Pancreas (tissue), 8 donors: ENCODE data around the gene ZNF287. TPM values are rescaled to one million over a fixed set of nuclear protein-coding genes. Genes with fewer than 3 reads are reported as not detected.

Source experiments
- polyA plus RNA-seq, 2 donors: library from polyadenylated mRNA; stranded (reverse); fragments of 200-250 nt; gene quantifications; one replicate each; pipeline ENCODE4 v1.2.3, GENCODE V29; 2013
- total RNA-seq, 6 donors: library from RNA; stranded (reverse); fragmentation: NEBNext Ultra II Directional in 4 of 6; extraction: Animal tissue kit (Norgen Biotek cat#: 25700) in 4 of 6; gene quantifications; one replicate each; pipeline versions ENCODE4 v1.2.1 to v1.2.4, GENCODE V29; 2021 to 2023
- donor health status: healthy with polysubstance abuse.
- donor health status: DM: no; HTN: no; CAD: no; lungs with moderate emphysema.
- donor health status: DM: no; HTN: no; CAD: no.
- donor health status: Bipolar disorder and iron deficiency.
- donor health status: DM: yes; HTN: yes; CAD: no.
- donor health status: DM: no; HTN: no; CAD: no.
- donor health status: DM: no; HTN: no; CAD: no.
- donor health status: DM: yes; HTN: yes; CAD: no.

The ZNF287 gene
- total and polyA plus RNA-seq, 8 donors: 1.8 to 4.8 (median 2.8) TPM

Other genes with a start within 250 kb of the ZNF287 start
- 10 to 100 TPM in 2 of 6 donors, 1 to 10 TPM in 4; 7.6 to 12.6 (median 8.6) TPM for gene CENPV, start 215.7 kb downstream of the ZNF287 start, total RNA-seq
- gene CENPV, start 215.7 kb downstream of the ZNF287 start, polyA plus RNA-seq: 10 to 100 TPM; 19.2 to 26.1 TPM
- gene UBB, start 188.1 kb downstream of the ZNF287 start, total RNA-seq: 100 to 1,000 TPM; 479 to 972 (median 684) TPM
- 100 to 1,000 TPM; 321 to 937 TPM for gene UBB, start 188.1 kb downstream of the ZNF287 start, polyA plus RNA-seq
- gene TRPV2, start 153.6 kb downstream of the ZNF287 start, total RNA-seq: 10 to 100 TPM in 2 of 6 donors, 1 to 10 TPM in 4; 2.8 to 14.7 (median 6.0) TPM
- 10 to 100 TPM in 1 of 2 donors, 1 to 10 TPM in 1; 7.8 to 10.8 TPM for gene TRPV2, start 153.6 kb downstream of the ZNF287 start, polyA plus RNA-seq
- 1 to 10 TPM in 5 of 6 donors, under 1 TPM in 1; 0.95 to 2.7 (median 1.5) TPM for gene LRRC75A, start 77.0 kb downstream of the ZNF287 start, total RNA-seq
- 1 to 10 TPM; 2.3 to 4.0 TPM for gene LRRC75A, start 77.0 kb downstream of the ZNF287 start, polyA plus RNA-seq
- gene ZNF624, start 84.6 kb upstream of the ZNF287 start, total RNA-seq: 1 to 10 TPM; 1.0 to 2.7 (median 1.7) TPM
- gene ZNF624, start 84.6 kb upstream of the ZNF287 start, polyA plus RNA-seq: 1 to 10 TPM in 1 of 2 donors, under 1 TPM in 1; 0.27 to 1.2 TPM
- 10 to 100 TPM in 1 of 6 donors, 1 to 10 TPM in 3, under 1 TPM in 2; 0.28 to 10.3 (median 2.8) TPM for gene CCDC144A, start 121.0 kb upstream of the ZNF287 start, total RNA-seq
- 1 to 10 TPM in 1 of 2 donors, under 1 TPM in 1; 0.70 to 2.5 TPM for gene CCDC144A, start 121.0 kb upstream of the ZNF287 start, polyA plus RNA-seq